GM12873 (cell line): ENCODE measurements around the gene MATN4.

ENCODE experiments used
- TF ChIP-seq, protein P1 (sequence below): IDR thresholded peaks from 2 replicates; pipeline ENCODE4 v1.5.1; 2012; ENCODE audit warnings: low read depth, mild to moderate bottlenecking, moderate library complexity, low read length, control low read depth; ENCODE audit not compliant: insufficient read depth; ENCODE audit errors: missing control alignments

The MATN4 gene

DNA sequence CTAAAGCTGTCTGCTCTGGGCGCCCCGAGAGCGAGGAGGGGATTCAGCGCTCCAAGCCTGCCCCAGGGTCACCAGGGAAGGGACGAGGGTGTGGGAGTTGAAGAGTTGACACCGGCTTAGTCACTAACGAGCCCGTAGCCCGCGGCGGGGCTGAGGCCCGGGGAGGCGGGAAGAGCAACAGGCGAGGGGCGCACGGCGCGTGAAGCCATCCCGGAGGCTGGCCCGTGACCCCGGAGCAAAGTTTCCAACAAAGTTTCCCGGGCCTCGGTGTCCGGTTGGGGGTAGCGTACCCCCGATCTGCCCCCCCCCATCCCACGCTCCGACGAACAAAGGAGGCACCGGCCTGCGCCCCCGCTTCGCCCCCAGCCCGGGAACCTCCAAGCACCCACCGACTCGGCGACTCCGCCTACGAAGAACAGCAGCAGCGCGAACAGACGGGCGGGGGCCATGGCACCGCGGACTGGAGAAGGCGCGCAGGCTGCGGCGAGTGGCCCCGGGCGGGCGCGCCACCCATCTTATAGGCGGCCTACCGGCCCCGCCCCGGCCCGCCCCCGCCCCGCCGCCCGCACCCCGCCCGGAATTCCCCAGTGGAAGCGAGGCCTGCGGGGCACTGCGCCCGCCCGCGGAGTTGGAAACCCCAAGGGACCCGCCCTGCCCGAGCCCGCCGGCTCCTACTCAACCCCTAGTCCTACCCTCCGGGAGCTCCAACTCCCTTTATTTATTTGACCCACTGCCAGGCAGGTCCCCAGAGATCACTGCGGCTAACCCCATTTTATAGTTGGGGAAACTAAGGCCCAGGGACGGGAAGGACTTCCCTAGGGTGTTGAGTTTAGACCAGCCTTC is 40.1 kb upstream of the MATN4 start, which contains the start of gene SDC4:
Gene SDC4, minus strand, starts transcription at position 489 of the 843 bp plus-strand sequence. Its CDS starts 40 bp downstream, at position 449.
- TF ChIP-seq, protein P1, sequence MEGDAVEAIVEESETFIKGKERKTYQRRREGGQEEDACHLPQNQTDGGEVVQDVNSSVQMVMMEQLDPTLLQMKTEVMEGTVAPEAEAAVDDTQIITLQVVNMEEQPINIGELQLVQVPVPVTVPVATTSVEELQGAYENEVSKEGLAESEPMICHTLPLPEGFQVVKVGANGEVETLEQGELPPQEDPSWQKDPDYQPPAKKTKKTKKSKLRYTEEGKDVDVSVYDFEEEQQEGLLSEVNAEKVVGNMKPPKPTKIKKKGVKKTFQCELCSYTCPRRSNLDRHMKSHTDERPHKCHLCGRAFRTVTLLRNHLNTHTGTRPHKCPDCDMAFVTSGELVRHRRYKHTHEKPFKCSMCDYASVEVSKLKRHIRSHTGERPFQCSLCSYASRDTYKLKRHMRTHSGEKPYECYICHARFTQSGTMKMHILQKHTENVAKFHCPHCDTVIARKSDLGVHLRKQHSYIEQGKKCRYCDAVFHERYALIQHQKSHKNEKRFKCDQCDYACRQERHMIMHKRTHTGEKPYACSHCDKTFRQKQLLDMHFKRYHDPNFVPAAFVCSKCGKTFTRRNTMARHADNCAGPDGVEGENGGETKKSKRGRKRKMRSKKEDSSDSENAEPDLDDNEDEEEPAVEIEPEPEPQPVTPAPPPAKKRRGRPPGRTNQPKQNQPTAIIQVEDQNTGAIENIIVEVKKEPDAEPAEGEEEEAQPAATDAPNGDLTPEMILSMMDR: no peak

DNA sequence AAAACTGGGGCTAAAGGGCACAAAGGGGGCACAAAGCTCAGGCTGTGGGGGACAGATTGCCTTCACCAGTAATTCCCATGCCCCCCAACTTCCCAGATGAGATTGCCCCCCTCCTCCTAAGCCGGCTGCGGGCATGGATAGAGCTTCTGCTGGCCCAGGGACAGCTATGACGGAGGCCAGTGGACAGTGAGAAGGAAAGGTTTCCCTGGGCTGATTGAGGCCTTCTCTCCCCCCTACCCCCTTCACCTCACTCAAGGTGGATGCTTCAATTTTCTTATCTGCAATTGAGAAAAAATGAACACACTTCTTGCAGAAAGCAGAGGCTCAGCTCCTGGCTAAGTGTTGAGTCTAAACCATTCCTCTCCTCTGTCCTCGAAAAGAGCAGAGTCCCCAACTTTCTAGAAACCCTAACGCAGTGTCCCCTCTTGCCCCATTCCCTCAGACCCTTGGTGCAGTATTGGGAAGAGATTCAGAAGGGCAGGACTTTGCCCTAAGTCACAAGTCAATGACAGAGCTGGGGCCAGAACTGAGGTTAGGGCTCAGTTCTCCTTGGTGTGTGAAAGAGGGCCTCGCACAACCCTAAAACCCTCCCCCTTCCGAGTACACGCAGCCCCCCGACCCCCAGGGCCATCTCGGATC is 39.3 kb upstream of the MATN4 start:
- TF ChIP-seq, protein P1: no peak

DNA sequence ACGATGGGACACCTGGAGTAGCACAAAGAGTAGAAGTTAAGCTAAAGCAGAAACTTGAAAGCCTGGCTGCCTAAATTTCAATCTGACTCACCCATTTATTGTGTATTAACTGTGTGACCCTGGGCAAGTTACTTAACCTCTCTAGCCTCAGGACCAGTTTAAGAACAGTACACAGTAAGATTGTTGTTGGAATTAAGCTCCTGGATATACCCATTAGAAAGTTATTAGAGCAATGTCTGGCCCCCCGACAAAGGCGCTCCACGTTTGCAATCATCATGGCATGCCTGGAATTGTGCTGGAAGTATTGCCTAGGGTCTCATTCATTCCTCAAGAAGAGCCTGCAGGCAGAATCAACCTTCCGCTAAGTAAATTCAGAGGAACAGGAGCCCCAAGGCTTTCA is 38.8 kb upstream of the MATN4 start:
- TF ChIP-seq, protein P1: no peak

DNA sequence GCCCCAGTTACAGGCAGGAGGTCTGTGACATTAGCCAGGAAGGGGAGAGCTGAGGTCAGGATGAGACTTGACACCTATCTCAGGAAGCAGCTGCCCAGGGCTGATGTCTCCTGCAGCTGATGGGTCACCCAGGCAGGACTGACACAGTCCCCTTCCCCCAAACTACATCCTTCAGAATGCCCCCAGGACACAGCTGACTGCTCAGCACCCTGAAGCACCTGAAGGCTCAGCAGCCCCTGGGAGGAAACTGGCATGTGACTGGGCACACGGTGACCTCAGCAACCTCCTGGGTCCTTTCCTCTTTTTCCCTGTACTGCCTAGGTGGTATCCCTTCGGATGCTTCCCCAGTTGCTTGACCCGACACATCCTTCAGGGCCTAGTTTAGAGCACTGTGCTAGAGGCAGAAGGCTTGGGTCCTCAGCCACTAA is 38.2 kb upstream of the MATN4 start:
- TF ChIP-seq, protein P1: no peak

DNA sequence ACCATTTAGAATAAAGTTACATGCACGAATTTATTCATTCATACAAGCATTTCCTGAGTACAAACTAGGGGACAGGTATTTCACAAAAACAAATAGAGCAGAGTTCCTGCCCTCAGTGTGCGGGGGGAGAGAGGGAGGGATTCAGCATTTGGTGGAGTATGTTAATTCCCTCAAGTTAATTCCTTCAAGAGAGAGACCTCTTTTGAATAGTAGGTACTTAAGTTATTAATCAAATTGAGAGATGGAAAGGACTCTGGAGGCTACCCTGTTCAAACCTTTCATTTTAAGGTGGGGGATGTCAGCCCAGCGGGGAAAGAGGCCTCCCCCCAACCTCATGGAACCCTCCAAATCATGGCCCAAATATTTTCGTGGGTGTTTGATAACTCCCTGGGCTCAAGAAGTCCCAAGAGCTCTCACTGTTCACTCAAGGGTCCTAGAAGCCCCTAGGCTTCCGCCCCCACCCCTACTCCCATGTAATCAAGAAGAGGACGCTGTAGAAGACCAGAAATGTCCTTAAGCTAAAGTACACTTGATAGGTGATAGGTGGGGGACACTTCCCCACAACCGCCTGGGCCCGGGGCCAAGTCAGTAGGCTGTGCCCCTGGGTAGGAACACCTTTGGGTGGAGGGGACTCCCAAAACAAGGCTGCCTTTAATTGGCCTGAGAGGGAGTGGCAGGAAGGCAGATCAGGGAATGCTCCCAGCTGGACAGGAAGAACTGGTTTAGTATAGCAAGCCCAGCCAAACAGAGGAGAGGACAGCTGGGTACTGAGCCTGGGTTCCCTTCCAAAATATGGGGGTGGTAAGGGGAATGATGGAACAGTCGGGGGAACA is 37.2 kb upstream of the MATN4 start:
- TF ChIP-seq, protein P1: no peak

DNA sequence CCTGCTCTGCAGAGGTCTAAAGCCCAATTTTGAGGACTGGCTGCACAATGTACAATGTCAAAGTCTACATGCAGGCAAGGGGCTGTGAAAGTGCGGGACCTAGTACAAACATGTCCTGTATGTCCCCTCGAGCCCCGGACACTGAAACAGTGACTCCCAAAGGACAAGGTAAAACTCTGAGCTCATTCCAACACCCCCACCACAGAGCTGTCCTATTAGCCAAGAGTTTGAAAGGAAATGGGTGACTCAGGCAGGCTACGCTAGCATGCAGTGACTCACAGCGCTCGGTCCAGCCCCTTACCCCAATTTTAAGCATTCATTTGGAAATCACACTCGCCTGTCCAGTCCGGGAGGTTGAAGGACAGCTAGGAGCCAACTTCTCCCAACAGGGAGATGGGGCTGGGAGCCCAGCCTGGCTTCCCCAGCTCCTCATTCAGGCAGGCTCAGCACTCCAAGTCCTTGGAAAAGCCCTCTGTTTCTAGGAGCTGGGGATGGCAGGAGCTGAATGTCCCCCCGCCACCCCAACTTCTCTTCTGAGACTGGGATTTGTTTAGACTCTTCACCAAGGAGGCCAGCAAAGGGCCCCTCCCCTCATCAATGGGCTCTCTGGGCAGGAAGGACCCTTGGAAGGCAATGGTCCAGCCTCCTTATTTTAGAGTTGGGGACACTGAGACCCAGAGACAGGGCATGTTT is 36.2 kb upstream of the MATN4 start:
- TF ChIP-seq, protein P1: no peak
